Activated naive CD4-positive, alpha-beta T cell (primary cell): ENCODE results near the gene TRMT11.
"Not testable (repeated sequence)": the region's sequence is repeated elsewhere in the genome, so short reads cannot be mapped to it uniquely, and the experiment has no call there.

Experiments
- DNase-seq, 4 experiments: peaks; one replicate each; lab custom pipeline; 2025; lab: John Stamatoyannopoulos, UW

TRMT11 gene

DNA sequence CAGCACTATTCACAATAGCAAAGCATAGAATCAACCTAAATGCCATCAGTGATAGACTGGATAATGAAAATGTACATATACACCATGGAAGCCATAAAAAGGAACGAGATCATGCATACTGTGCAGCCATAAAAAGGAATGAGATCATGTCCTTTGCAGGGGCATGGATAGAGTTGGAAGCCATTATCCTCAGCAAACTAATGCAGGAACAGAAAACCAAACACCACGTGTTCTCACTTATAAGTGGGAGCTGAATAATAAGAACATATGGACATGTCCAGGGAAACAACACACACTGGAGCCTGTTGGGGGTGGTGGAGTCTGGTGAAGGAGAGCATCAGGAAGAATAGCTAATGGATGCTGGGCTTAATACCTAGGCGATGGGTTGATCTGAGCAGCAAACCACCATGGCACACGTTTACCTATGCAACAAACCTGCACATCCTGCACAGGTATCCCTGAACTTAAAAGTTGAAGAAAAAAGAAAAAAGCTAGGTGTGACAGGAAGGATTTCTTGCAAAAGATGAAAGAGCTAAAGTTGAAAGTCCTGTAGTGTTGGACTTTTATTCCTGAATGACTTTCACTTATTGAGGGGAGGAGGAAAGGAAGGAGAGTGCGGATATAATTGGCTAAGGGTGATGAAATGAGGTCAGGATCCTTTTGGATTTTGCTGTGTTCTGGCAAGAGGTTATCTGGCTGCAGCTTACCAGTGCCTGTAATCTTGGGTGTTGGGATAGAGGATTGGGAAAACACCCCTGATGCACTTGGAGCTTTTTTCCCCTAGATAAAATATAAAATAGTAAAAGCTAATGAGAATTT, 8.5 kb downstream of the TRMT11 start:
- DNase-seq: no peak

DNA sequence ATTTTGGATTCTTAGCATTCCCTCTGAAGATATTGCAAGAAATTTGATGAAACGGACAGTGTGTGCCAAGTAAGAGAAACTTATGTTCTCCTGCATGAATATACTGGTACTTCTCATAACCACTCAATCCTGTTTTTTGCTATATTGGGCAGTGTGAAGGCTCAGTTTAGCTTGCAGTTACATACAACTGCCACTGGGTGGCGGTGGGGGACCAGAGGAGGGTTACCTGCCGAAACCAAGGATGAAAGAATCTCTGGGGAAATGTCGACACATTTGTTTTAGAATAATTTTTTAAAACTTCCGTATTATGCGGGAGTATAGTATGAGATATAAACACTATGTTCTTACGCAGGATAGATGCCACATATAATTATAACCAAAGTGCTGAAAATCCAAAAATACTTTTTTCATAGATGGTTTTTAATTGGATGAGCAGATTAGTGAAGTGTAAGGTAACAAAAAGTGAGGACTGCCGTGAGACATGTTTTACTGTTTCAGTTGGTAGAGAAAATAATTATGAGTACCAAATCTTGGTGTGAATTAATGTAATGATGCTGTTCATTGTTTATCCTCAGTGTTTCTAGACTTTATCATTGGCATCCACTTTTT, 9.7 kb downstream of the TRMT11 start:
- DNase-seq: peak; percentile 16 to 64 (median 26)

DNA sequence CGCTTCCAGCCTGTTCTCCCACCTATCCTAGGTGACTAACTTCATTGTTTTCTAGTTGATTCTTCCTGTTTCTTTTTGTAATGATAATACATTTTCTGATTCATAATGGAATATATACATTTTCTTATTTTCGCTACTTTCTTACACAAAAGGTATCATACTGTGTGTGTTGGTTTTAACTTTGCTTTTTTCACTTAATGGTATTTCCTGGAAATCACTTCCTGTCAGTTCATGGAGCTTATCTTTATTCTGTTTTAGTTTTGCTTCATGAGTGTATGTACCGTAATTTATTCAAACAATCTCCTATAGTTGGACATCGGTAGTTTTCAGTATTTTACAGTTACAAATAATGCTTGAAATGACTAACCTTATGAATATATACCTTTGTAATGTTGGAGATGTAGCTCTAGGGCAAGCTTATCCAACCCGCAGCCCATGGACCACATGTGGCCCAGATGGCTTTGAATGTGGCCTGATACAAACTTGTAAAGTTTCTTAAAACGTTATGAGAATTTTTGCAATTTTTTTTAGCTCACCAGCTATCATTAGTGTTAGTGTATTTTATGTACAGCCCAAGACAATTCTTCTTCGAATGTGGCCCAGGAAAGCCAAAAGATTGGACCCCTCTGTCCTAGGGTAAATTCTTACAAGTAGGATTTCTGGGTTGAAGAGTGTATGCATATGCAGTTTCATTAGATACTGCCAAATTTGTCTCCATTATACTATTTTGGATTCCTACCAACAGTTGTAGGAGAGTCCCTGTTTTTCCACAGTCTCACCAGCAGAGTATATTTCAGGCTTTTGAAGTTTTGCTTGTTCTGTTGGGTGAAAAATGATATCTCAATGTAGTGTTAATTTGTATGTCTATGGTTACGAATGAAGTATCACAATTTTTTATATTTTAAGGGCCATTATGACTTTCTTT, 16.7 kb downstream of the TRMT11 start:
- DNase-seq: no peak

DNA sequence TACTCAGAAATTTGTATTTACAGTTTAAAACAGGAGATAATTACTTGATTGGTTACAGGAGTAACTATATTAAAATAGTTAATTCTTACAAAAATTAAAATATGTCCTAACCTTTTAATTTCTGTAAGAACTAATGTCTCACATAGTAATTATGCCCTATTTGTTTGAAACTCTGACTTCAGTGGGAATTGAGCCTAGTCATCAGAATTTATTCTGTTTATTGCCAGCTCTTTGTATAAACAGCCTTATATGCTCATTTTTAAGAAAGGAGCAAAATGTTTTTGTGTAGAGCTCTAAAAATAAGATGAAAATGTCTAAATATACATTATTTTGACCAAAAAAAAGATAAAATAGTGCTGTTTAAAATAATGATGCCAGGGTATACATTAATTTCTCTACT, 21.5 kb downstream of the TRMT11 start:
- DNase-seq: no peak

DNA sequence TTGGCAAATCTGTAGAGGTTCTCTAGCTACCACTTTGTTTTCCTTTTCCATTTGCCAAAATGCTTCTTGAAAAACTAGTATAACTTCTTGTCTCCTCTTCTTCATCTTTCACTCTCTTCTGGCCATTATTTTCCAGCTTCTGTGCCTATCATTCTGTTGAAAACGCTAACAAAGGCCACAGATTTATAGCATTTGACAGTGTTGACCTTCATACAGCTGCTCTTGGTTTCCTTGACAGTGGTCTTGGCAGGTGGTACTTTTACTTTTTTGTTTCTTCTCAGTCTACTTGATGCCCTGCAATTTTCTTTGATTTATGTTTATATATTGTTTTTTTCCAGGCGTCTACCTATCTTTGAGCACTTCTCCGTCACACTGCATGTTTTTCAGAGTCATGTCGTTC, 23.7 kb downstream of the TRMT11 start:
- no peak for DNase-seq

DNA sequence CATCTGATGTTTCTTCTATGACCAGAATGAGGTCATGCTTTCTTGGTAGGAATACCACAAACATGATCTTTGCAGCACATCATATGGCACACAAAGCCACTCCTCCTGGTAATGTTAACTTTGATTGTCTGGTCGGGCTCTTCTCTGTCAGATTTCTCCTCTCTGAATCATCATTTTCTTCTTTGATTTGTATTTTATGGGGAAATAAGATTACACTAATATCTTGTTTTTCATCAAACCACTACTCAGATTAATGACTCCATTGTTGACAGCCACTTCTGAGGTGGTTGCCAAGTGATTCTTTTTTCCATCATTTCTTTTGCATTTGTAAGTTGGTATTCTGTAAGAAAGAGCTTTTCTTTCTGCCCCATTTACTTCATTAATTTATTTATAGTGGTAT, 29.5 kb downstream of the TRMT11 start:
- DNase-seq: no peak

DNA sequence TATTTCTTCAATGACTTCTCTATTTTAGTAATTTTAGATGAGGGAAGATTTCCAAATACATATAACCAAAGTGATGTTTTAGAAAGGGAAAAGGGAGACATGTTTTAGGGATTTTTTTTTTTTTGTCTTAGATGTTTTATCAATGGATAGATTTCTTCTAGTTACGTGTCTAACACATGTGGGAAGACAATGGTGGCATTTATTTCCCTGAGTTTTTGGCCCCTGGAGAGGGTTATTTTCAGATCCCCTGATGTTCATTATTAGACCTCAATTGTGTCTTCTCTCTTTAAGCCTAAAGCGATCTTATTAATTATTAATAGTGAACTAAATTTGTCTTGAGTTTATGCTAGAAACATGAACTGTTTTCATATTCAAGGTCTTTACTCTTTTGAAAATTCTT, 30.3 kb downstream of the TRMT11 start:
- DNase-seq: no peak

DNA sequence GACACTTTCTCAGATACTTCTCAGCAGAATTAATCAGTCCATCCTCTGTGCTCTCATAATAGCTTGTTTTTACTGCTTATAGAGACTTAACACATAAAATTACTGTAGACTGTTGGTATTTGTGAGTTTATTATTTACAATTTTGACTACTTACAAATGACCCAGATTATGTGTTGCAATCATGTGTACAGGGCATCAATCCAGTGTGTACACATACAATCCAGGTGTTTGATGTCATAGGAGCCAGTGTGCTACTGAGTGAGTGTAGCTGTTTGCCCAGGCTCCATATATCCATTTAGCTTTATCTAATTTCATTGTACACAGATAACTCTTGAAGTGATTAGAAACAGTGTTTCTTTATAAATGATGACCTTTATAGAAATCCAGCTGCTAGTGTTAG, 31.3 kb downstream of the TRMT11 start:
- DNase-seq: no peak

DNA sequence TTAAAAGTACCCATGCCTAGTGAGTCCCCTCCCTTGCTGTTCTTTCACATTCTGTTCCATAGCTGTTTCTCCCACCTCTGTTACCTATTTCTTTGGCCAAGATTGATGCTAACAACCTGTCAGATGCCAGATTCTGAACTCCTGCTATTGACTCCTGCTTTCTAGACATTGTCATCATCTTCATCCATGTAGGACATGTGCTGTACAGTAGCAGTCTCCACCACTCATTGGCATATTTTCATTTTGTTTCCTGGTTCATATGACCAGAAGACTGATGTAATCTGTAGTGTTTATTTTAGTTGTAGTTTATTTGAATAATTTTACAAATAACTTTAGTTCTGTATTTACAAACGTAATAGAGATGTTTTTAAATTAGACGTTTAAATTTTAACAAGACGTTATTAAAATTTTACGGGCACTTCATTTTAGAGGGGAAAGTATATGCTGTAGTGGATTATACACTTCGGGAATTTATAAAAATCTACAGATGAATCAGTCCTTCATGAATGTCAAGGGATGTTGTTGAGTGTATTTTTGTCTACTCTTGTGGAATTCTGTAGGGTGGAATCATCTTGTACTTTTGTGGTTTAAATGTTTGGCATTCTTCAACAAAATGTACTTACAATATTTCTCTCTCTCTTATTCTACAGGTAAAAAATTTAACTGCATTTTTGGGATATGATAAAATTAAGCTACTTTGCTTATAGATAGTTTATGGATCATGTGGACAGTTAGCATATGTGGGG, 34.1 kb downstream of the TRMT11 start:
- DNase-seq: no peak

DNA sequence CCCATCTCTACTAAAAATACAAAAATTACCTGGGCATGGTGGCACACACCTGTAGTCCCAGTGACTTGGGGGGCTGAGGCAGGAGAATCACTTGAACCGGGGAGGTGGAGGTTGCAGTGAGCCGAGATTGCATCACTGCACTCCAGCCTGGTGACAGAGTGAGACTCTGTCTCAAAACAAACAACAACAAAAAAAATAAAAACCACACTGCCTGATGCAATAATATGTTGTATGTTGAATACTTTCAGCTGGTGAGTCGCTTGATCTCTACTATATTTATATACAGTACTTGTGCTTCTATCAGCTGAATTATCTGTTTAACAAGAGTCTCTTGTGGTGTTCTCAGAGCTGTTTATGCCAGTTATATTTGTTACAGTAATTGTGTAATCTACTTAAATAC, 37.1 kb downstream of the TRMT11 start:
- not testable (repeated sequence) for DNase-seq

DNA sequence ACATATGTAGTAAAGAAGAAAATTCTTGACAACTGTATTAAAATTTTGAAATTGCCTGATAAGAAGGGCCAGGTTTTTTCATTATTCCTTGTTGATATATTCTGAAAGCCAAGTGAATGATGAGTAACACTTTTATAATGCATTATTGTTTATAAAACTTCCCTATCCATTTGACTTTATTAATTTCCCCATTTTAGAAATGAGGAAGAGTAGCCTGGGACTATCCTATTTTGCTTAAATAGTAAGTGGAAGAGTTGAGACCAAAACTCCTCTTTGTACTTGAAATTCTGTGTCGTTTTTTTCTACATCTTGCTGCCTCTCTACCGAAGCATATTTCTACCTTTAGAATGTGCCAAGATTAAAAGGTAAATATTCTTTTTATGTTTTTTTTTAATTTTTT, 39.7 kb downstream of the TRMT11 start:
- no peak for DNase-seq

DNA sequence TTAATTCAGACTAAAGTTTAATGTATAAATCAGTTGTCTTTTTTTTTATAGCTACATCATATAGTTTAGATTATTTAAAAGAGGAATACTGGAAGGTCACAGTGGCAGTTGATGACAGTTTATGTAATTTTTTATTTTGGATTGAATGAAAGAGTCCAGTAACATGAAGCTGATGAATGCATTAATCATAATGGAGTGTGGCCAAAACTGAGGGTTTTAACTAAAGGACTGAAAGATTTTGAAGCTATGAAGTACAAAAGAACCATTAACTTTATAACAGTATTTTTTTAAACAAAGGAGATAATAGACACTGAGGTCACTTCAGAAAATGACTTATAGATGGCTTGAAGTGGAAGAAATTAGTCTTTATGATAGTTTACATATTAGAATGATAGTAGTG, 41.3 kb downstream of the TRMT11 start:
- DNase-seq: no peak

DNA sequence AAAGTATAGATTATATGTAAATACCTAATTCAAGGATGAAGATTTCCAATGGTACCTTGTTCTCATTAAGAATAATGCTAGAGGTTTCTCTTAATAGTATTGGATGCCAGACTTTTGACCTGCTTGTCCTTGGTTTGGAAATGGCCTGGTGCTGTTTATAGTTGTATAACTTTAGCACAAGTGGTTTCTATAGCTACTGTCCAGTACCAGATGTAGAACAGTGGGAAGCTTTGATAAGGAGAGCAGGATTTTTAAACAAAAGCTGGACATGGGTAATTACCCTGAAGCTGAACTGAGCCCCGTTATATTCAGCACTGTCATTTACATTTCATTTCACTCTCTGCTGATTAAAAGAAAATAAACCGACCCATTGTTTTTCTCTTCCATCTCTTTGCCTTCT, 43.7 kb downstream of the TRMT11 start:
- DNase-seq: no peak

DNA sequence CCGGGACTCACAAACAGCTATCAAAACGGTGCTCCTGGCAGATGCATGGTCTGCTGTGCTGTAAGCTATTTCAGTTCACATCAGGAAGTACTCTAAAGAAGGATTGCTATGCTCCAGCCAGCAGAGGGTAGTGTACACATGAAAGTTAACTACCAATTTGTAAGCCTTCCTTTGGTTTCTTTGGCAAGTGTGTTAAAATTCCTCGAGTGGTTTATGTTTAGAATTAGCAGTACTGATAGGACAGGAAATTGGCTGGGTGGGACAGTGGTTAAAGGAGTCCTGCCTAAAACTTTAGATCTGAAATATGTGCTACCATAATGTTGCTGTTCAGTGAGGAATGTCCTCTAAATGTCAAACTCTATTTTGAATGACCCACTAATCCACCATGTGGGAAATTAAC, 47.4 kb downstream of the TRMT11 start:
- no peak for DNase-seq

DNA sequence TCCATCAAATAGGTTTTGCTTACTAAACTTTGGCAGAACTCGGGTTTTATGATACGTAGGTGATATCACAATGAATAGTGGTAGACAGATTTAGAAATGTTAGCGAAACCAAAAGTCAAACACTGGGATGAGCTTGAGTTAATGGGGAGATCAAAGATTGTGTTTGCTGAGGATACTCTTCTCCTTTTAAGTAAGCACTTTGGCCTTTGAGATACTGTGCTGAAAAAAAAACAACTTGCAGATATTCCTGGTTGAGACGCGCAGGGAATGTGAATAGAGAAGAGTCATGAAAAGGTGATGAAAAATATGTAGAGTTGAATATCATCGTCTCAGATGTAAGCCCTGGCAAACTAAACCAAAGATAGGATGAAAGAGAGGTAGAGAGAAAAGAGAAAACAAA, 48.3 kb downstream of the TRMT11 start:
- no peak for DNase-seq

DNA sequence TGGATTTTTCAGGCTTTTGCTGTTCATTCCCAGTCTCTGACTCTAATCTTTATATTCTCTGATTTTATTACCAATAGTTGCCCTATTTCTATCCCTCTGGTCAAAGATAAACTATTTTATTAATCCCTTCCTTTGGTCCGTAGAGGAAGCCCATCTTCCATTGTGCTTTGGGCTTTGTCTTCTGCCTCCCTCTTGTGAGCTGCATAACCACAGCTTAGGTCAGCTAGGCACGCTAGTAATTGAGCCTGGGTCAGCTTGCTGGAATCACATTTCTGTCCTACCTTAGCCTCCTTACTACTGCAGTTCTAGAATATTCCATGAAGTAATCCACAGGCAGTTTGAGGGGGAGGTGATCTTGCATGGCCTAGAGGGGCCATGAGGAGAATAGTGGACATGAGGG, 49.4 kb downstream of the TRMT11 start:
- DNase-seq: no peak

DNA sequence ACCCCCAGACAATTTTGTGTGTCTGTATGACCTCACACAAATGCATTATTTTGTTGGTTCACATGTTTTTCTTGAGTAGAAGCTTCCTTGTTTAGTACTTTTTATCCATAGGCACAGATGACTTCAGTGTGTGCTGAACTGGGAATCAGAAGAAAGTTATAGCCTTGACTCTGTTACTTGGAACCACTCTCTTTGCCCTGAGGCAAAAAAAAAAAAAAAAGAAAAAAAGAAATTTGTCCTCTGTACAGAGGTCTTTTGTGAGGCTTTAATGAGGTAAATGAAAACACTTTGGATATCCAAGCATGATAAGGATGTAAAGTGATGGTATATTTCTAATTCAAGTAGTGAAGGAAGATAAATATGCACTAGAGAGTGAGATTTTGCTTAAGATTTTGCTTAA, 51.9 kb downstream of the TRMT11 start:
- no peak for DNase-seq

DNA sequence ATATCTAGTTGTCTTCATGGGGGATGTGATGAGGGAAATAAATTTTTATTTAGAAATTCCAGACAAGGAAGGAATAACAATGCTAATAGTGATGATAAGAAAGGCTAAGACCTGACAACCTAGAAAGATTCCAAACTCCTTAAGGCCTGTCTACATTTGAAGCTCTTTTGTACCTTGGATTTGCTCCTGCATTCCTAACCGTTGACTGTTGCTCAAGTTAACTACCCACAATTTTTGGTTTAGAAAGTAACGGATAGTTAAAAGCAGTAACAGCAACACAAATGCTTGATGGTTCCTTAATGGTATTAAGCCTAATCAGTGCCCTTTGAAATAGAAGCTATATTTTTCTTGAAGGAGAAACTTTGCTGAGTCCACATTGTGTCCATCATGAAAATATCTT, 52.9 kb downstream of the TRMT11 start:
- no peak for DNase-seq

DNA sequence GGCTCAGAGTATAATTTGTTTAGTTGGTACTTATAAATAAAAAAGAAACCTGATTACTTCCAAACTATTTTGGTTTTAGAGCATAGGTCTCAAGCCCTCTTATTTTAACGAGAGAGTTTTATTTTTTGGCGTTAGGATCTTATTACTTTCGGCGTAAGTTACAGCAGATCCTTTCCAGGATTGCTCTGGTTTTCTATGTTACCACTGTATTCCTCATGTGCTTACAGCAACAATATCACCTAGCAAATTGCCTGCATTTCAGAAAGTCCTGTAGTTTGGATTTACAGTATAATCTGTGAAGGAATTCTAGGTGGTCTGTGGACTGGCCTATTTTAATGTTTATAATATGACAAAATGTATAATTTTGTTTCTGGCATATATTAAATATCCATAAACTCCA, 54.1 kb downstream of the TRMT11 start:
- DNase-seq: no peak

DNA sequence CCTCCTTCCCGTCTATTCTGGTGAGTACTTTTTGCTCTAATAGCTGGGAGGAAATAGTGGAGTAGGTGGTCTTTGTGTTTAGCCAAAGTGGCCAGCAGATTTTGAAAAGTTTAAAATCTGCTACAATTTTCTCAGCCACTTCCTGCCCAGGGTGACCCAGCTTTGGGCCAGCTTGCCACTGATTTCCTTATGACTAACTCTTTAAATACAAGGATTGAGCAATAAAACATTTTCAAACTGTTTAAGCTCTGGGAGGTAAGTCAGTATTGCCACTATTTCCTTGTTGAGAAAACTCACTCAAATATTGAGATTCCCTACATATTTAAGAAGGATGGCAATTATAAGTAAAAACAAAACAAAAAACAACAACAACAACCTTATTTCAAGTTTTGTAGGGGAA, 54.5 kb downstream of the TRMT11 start:
- DNase-seq: no peak

DNA sequence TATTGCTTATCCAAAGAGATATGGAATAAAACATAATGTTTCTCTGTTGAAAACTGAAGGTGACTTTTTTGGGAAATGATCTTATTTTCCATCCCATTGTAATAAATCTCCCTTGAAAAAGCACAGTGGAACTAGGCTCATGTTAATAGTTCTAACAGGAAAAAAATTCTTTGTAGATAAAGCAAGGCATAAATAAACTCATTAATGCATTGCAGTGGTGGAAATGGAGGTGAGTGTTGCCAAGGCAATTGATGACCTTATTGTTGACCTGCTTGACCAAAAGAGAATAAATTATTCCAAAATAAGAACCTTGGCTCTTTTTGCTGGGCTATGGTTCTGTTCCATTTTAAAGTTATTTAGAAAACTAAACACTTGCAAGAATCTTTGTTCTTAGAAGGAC, 55.2 kb downstream of the TRMT11 start:
- no peak for DNase-seq

DNA sequence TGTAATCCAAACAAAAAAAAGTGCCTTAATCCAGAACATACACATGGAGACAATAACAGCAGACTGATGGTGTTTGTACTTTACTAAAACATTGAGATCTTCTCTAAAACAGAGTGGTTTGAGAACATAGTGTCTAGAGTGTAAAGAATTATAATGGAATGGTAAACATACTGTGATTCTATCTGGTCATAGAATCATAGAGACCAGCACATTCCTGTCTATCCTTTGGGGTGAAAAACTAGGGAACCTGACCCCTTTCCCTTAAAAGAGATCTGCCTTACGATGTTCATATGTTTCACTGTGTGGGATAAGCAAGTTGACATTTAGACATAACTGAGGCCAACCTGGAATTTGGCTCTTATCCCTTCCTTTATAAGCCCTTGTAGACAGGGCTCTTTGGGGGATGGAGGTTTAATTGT, 55.7 kb downstream of the TRMT11 start:
- no peak for DNase-seq
